ENCODE data around the gene GCK. TPM values are rescaled to one million over a fixed set of nuclear protein-coding genes. Genes with fewer than 3 reads are reported as not detected.

GCK gene
- total and polyA plus RNA-seq, 2 of the 13 experiments (the other 11 are each of a cell fraction or from before 2014, with no cell fraction given) = not detected

GRCh38 chr7:44213877-44214388, 24.7 kb upstream of the GCK start:
- H3K4me2 ChIP-seq (ENCODE audit: low read depth, low read length) = no peak overlapping the region
- intact Hi-C loops (cut with micrococcal nuclease; ENCODE audit: unreplicated experiment) = no loop called here
- FAIRE-seq (no peak), ATAC-seq (no peak), DNase-seq (ENCODE audit: low spot score) (no peak)
- no peaks in the 10 kb centered on the region for H3K79me2 ChIP-seq (ENCODE audit: insufficient read depth, low read length)
- no peak overlapping the region for H3K4me3 ChIP-seq (replicated peaks in 1 of 3; ENCODE audit: insufficient read depth in 1 of 3, low read depth in 2 of 3, low read length in 3 of 3)
- no peak overlapping the region for H3K27ac ChIP-seq (ENCODE audit: extremely low read length, insufficient read depth, low read length)
- ChIA-PET CTCF (ENCODE audit: low intra/inter-chr PET ratio, low total read pairs) (no interaction called here), POLR2A (no interaction called here)
- no peak overlapping the region for H2AFZ ChIP-seq (ENCODE audit: low read length)
- H4K20me1 ChIP-seq (ENCODE audit: insufficient read depth, low read length) = no peaks in the 10 kb centered on the region
- peaks cover 20% of the 10 kb centered on the region for H3K4me1 ChIP-seq (ENCODE audit: insufficient read depth, low read length)
- no peak overlapping the region for H3K9ac ChIP-seq (ENCODE audit: insufficient read depth, low read depth, low read length)
- H3K36me3 ChIP-seq (replicated peaks in 1 of 2; ENCODE audit: control insufficient read depth in 1 of 2, insufficient read depth in 2 of 2, low read length in 2 of 2) = peaks cover 9 to 35% of the 10 kb centered on the region in 2 experiments
- peaks cover 1 to 3% of the 10 kb centered on the region in 2 experiments; a peak in 1 of 5 replicates for H3K27me3 ChIP-seq (ENCODE audit: control insufficient read depth in 1 of 2, insufficient read depth in 2 of 2, low read length in 2 of 2)
- in situ Hi-C loops (cut with HindIII; ENCODE audit: extremely low pct_ligation_motif_present, low pct_unique_long_range_greater_than_20kb) = no loop called here
- no TSS peak for BruUV-seq (replicated peaks)
- WGBS (ENCODE audit: low lambda C conversion rate) = 88% methylated on average over 9 of the region's 9 CpGs
- TF ChIP-seq REPIN1 (CRISPR knock-in tag; IDR thresholded peaks at IDR 0.05; ENCODE audit: borderline replicate concordance, low read depth) (0 out of 2 replicates have a peak, but pooled peaks have one; percentile 14), POGK (CRISPR knock-in tag; conservative IDR thresholded peaks at IDR 0.05) (no peak)
- H3K9me3 ChIP-seq (ENCODE audit: low read length) = no peaks in the 10 kb centered on the region

- no peak for ATAC-seq
- intact Hi-C loops (cut with micrococcal nuclease; ENCODE audit: unreplicated experiment) (no loop called here), in situ Hi-C loops (cut with HindIII; ENCODE audit: extremely low pct_ligation_motif_present, low pct_unique_long_range_greater_than_20kb) (no loop called here)
- Histone ChIP-seq H3K4me1 (ENCODE audit: insufficient read depth, low read length) (peaks cover 14% of the 10 kb centered on the region), H3K9me3 (ENCODE audit: low read length) (no peaks in the 10 kb centered on the region), H4K20me1 (ENCODE audit: insufficient read depth, low read length) (no peaks in the 10 kb centered on the region), H3K4me3 (replicated peaks in 1 of 3; ENCODE audit: insufficient read depth in 1 of 3, low read depth in 2 of 3, low read length in 3 of 3) (no peak overlapping the region), H3K4me2 (ENCODE audit: low read depth, low read length) (no peak overlapping the region), H3K79me2 (ENCODE audit: insufficient read depth, low read length) (no peaks in the 10 kb centered on the region), H3K27me3 (ENCODE audit: control insufficient read depth in 1 of 2, insufficient read depth in 2 of 2, low read length in 2 of 2) (peaks cover 1 to 3% of the 10 kb centered on the region in 2 experiments; a peak in 1 of 5 replicates), H3K9ac (ENCODE audit: insufficient read depth, low read depth, low read length) (no peak overlapping the region), H3K27ac (ENCODE audit: extremely low read length, insufficient read depth, low read length) (no peak overlapping the region), H2AFZ (ENCODE audit: low read length) (no peak overlapping the region), H3K36me3 (replicated peaks in 1 of 2; ENCODE audit: control insufficient read depth in 1 of 2, insufficient read depth in 2 of 2, low read length in 2 of 2) (peaks cover 15 to 41% of the 10 kb centered on the region in 2 experiments)
- FAIRE-seq = no peak
- ChIA-PET POLR2A (interaction anchor here (1.2 kb wide), 1 partner anchor 82 kb away, joined by 4 read pairs; no protein-coding TSS in a partner anchor), CTCF (ENCODE audit: low intra/inter-chr PET ratio, low total read pairs) (no interaction called here)
- 100% methylated on average over 3 of the region's 3 CpGs for WGBS (ENCODE audit: low lambda C conversion rate)
- DNase-seq (ENCODE audit: low spot score) = no peak
- TSS peak; percentile 40 for BruUV-seq (replicated peaks)
- no peak for TF ChIP-seq HNF4G (IDR thresholded peaks at IDR 0.05; ENCODE audit: borderline replicate concordance, low read depth, low read length)
- no peak for TF ChIP-seq HNF4G (CRISPR knock-in tag; IDR thresholded peaks at IDR 0.05; ENCODE audit: borderline replicate concordance, low read depth)
- no peak for TF ChIP-seq BRCA1 (CRISPR knock-in tag; IDR thresholded peaks at IDR 0.05)
- TF ChIP-seq REL (CRISPR knock-in tag; conservative IDR thresholded peaks at IDR 0.05) = no peak
- no peak for TF ChIP-seq ZNF251 (CRISPR knock-in tag; IDR thresholded peaks at IDR 0.05)
- TF ChIP-seq BORCS8-MEF2B (CRISPR knock-in tag; IDR thresholded peaks at IDR 0.05) = no peak
- no peak for TF ChIP-seq MAFF (IDR thresholded peaks at IDR 0.05; ENCODE audit: low read depth, low read length)
- no peak for TF ChIP-seq SRY (CRISPR knock-in tag; IDR thresholded peaks at IDR 0.05)
- TF ChIP-seq SPEN (CRISPR knock-in tag; IDR thresholded peaks at IDR 0.05; ENCODE audit: low read depth) = no peak
- TF ChIP-seq ZNF768 (CRISPR knock-in tag; IDR thresholded peaks at IDR 0.05) = no peak
- no peak for TF ChIP-seq PLRG1 (conservative IDR thresholded peaks at IDR 0.05)
These were observed 24.1 kb upstream of the GCK start for GRCh38 chr7:44213206-44213876.

All from HepG2 (cell line).